ENCODE data around the gene OCIAD1. TPM values are rescaled to one million over a fixed set of nuclear protein-coding genes. Genes with fewer than 3 reads are reported as not detected.

OCIAD1 gene
- total RNA-seq (ENCODE audit: low replicate concordance): 128 and 181 TPM in 2 replicates

GRCh38 chr4:48830706-48831531 is at the start of gene OCIAD1:
TSS of gene OCIAD1 (plus strand) at chr4:48831088. CDS start at chr4:48832625, 1,537 bp downstream.
- TF ChIP-seq CTCF (IDR thresholded peaks at IDR 0.05; ENCODE audit: insufficient read depth, low read length): no peak
- peak within 1 kb of the TSS; percentile 99 for H3K4me3 ChIP-seq (ENCODE audit: low read depth, low read length)
- peak; percentile 99 for DNase-seq (ENCODE audit: low read depth)

- DNase-seq (ENCODE audit: low read depth): no peak
- no peak overlapping the region for H3K4me3 ChIP-seq (ENCODE audit: low read depth, low read length)
- TF ChIP-seq CTCF (IDR thresholded peaks at IDR 0.05; ENCODE audit: insufficient read depth, low read length): no peak
These were observed 48.9 kb upstream of the OCIAD1 start for GRCh38 chr4:48781968-48782367.

- no peak for TF ChIP-seq CTCF (IDR thresholded peaks at IDR 0.05; ENCODE audit: insufficient read depth, low read length)
- no peak overlapping the region for H3K4me3 ChIP-seq (ENCODE audit: low read depth, low read length)
- no peak for DNase-seq (ENCODE audit: low read depth)
These were observed 45.6 kb upstream of the OCIAD1 start for GRCh38 chr4:48785302-48785701.

GRCh38 chr4:48786549-48786948 is 44.3 kb upstream of the OCIAD1 start:
- no peak overlapping the region for H3K4me3 ChIP-seq (ENCODE audit: low read depth, low read length)
- no peak for DNase-seq (ENCODE audit: low read depth)
- no peak for TF ChIP-seq CTCF (IDR thresholded peaks at IDR 0.05; ENCODE audit: insufficient read depth, low read length)

- no peak overlapping the region for H3K4me3 ChIP-seq (ENCODE audit: low read depth, low read length)
- no peak for TF ChIP-seq CTCF (IDR thresholded peaks at IDR 0.05; ENCODE audit: insufficient read depth, low read length)
- DNase-seq (ENCODE audit: low read depth): peak; percentile 6
These were observed 43.8 kb upstream of the OCIAD1 start for GRCh38 chr4:48787056-48787455.

- no peak for DNase-seq (ENCODE audit: low read depth)
- TF ChIP-seq CTCF (IDR thresholded peaks at IDR 0.05; ENCODE audit: insufficient read depth, low read length): no peak
- no peak overlapping the region for H3K4me3 ChIP-seq (ENCODE audit: low read depth, low read length)
These were observed 40.3 kb upstream of the OCIAD1 start for GRCh38 chr4:48790561-48790960.
